PC-9 (cell line): ENCODE measurements around the gene LHX4.

Source experiments
- CTCF ChIP-seq: fragments of 200-600 bp; sonication (generic); conservative IDR thresholded peaks from 2 replicates; pipeline ENCODE4 v1.6.1; 2017; ENCODE audit warnings: mixed run types, antibody characterized with exemption, mild to moderate bottlenecking, moderate library complexity
- EZH2 ChIP-seq: fragments of 200-600 bp; sonication (generic); IDR thresholded peaks from 2 replicates; pipeline ENCODE4 v1.8.0; 2017; ENCODE audit warnings: antibody characterized with exemption, low read depth

- TF ChIP-seq CTCF (no peak), EZH2 (no peak)
These were observed 60.9 kb downstream of the LHX4 start for GRCh38 chr1:180291004-180291403.
